AG04450 (cell line): ENCODE results near the gene FTSJ3. TPM values are rescaled to one million over a fixed set of nuclear protein-coding genes. Genes with fewer than 3 reads are reported as not detected.

Experiments used
- CTCF ChIA-PET: fragments of 300-600, 350-600 bp; formaldehyde crosslinking; extraction: SDS; loops from one replicate; lab custom pipeline; 2022; ENCODE audit warnings: antibody characterized with exemption, inconsistent platforms; lab: Charles Lee
- POLR2A ChIA-PET: fragments of 350-600 bp; formaldehyde crosslinking; extraction: SDS; loops from one replicate; lab custom pipeline; 2021; ENCODE audit warnings: antibody characterized with exemption, inconsistent platforms; lab: Yijun Ruan, JAX
- DNase-seq: peaks from one replicate; pipeline ENCODE4 v3.0.0-alpha.2; 2011; ENCODE audit warnings: low read depth, low spot score
- H3K27ac ChIP-seq: one replicate; pipeline ENCODE4 v1.5.1; 2012; ENCODE audit warnings: low read depth, low read length, control low read depth
- H3K27me3 ChIP-seq: one replicate; pipeline ENCODE4 v1.6.0; 2012; ENCODE audit warnings: low read length; ENCODE audit not compliant: control insufficient read depth, insufficient read depth
- H3K4me3 ChIP-seq: 2 replicates; pipeline ENCODE4 v1.5.1; 2011; ENCODE audit warnings: mild to moderate bottlenecking, low read depth, low read length, control low read depth
- H3K9me3 ChIP-seq: 2 replicates; pipeline ENCODE4 v1.5.1; 2012; ENCODE audit warnings: low read length; ENCODE audit not compliant: control insufficient read depth, insufficient read depth
- CTCF ChIP-seq: IDR thresholded peaks from 2 replicates; pipeline ENCODE4 v1.5.1; 2011; ENCODE audit warnings: low read depth, low read length, control low read depth, inconsistent platforms
- polyA plus RNA-seq: library from polyadenylated mRNA; depleted of rRNA; stranded (reverse); fragments of >200 nt; gene quantifications from 2 replicates; pipeline ENCODE4 v1.2.3, GENCODE V29; 2011

FTSJ3 gene
- polyA plus RNA-seq, 1 experiment, result 58.4 TPM

GRCh38 chr17:63834431-63835166 is 7.1 kb upstream of the FTSJ3 start:
- Histone ChIP-seq H3K27ac (no peak overlapping the region), H3K9me3 (no peaks in the 10 kb centered on the region), H3K4me3 (no peak overlapping the region), H3K27me3 (no peaks in the 10 kb centered on the region)
- CTCF ChIA-PET, result interaction anchor here (0.6 to 1.5 kb wide), 12 partner anchors 9 to 160 kb away, joined by 3 to 11 read pairs (median 3); no protein-coding TSS in a partner anchor
- DNase-seq, result peak; percentile 48
- POLR2A ChIA-PET, result interaction anchor here (0.7 kb wide), 1 partner anchor 48 kb away, joined by 3 read pairs; no protein-coding TSS in a partner anchor
- peak; percentile 65 for TF ChIP-seq CTCF

- TF ChIP-seq CTCF, result no peak
- H3K27me3 ChIP-seq, result no peaks in the 10 kb centered on the region
- DNase-seq, result no peak
- no peak overlapping the region for H3K4me3 ChIP-seq
- CTCF ChIA-PET, result interaction anchor here (0.7 to 1.5 kb wide), 7 partner anchors 8 to 78 kb away, joined by 3 to 11 read pairs (median 3); no protein-coding TSS in a partner anchor
- POLR2A ChIA-PET, result interaction anchor here (1.1 to 1.2 kb wide), 2 partner anchors 8 to 60 kb away, joined by 3 to 4 read pairs; partner anchors contain the start of genes CCDC47 and DDX42
- no peak overlapping the region for H3K27ac ChIP-seq
- no peaks in the 10 kb centered on the region for H3K9me3 ChIP-seq
Observed at GRCh38 chr17:63833741-63834373, 6.4 kb upstream of the FTSJ3 start.

GRCh38 chr17:63833026-63833740 is 5.7 kb upstream of the FTSJ3 start:
- no peak overlapping the region for H3K4me3 ChIP-seq
- DNase-seq, result no peak
- ChIA-PET POLR2A (interaction anchor here (0.6 to 1.2 kb wide), 3 partner anchors 8 to 104 kb away, joined by 3 to 4 read pairs (median 3); partner anchors contain the start of genes CCDC47 and DDX42), CTCF (interaction anchor here (1.2 kb wide), 1 partner anchor 24 kb away, joined by 3 read pairs; no protein-coding TSS in a partner anchor)
- no peak overlapping the region for H3K27ac ChIP-seq
- TF ChIP-seq CTCF, result no peak
- no peaks in the 10 kb centered on the region for H3K9me3 ChIP-seq
- no peaks in the 10 kb centered on the region for H3K27me3 ChIP-seq

GRCh38 chr17:63832455-63832854 is 5.0 kb upstream of the FTSJ3 start:
- Histone ChIP-seq H3K27ac (no peak overlapping the region), H3K4me3 (no peak overlapping the region), H3K27me3 (no peaks in the 10 kb centered on the region), H3K9me3 (no peaks in the 10 kb centered on the region; the same call in 1 of the 2 replicates)
- CTCF ChIA-PET, result no interaction called here
- peak; percentile 16; the same call in 1 of the 2 replicates for TF ChIP-seq CTCF
- no peak for DNase-seq
- POLR2A ChIA-PET, result interaction anchor here (1.2 kb wide), 1 partner anchor 9 kb away, joined by 4 read pairs; no protein-coding TSS in a partner anchor
